HepG2 (cell line): ENCODE results near the gene NEDD4L. TPM values are rescaled to one million over a fixed set of nuclear protein-coding genes. Genes with fewer than 3 reads are reported as not detected.

Experiments used
- ATAC-seq: fragments of 200-7000 bp; cut with Tn5 transposase; 3 replicates; pipeline ENCODE4 v1.9.1; 2020; ENCODE audit warnings: mild to moderate bottlenecking, moderate library complexity
- BruUV-seq: library from RNA; stranded (reverse); fragments of 400-500 nt; replicated peaks from 2 replicates; lab custom pipeline; 2021; lab: Mats Ljungman, UMichigan
- CTCF ChIA-PET: fragments of 300-600 bp; formaldehyde crosslinking; extraction: SDS; loops from one replicate; lab custom pipeline; 2021; ENCODE audit warnings: low total read pairs, inconsistent platforms, low intra/inter-chr PET ratio; lab: Yijun Ruan, JAX
- POLR2A ChIA-PET: fragments of 350-600 bp; sonication (Branson Sonifier 250); formaldehyde crosslinking; loops from one replicate; lab custom pipeline; 2020; ENCODE audit warnings: antibody characterized with exemption, inconsistent platforms; lab: Yijun Ruan, JAX
- DNase-seq: peaks from one replicate; pipeline ENCODE4 v3.0.0-alpha.2; 2015; ENCODE audit warnings: low spot score
- FAIRE-seq: peaks from 3 replicates; lab custom pipeline; 2011; peaks lifted over from hg19 to GRCh38; lab: Jason Lieb, UNC
- H2AFZ ChIP-seq: one replicate; pipeline ENCODE4 v1.6.1; 2011; ENCODE audit warnings: low read length, inconsistent platforms
- H3K27ac ChIP-seq: fragments of 300-600 bp; 3 replicates; pipeline ENCODE4 v1.8.0; 2011; ENCODE audit warnings: mixed run types, mild to moderate bottlenecking, mixed read lengths, low read length, inconsistent platforms; ENCODE audit not compliant: insufficient read depth; ENCODE audit errors: extremely low read length
- H3K27me3 ChIP-seq, 2 experiments: fragments of 200-600 bp in 1 of 2; 2 replicates in 1 of 2; 3 replicates in 1 of 2; pipeline versions ENCODE4 v1.6.0 to v1.8.0; 2011; ENCODE audit warnings: low read length in 2 of 2, mild to moderate bottlenecking in 2 of 2, moderate library complexity in 2 of 2, inconsistent platforms in 1 of 2; ENCODE audit not compliant: insufficient read depth in 2 of 2, control insufficient read depth in 1 of 2
- H3K36me3 ChIP-seq, 2 experiments: fragments of 200-600 bp in 1 of 2; replicated peaks in 1 of 2; 2 replicates in 1 of 2; 3 replicates in 1 of 2; pipeline versions ENCODE4 v1.5.1 to v1.8.0; 2011; ENCODE audit warnings: low read length in 2 of 2, inconsistent platforms in 1 of 2; ENCODE audit not compliant: insufficient read depth in 2 of 2, control insufficient read depth in 1 of 2
- H3K4me1 ChIP-seq: 2 replicates; pipeline ENCODE4 v1.5.1; 2012; ENCODE audit warnings: low read length, inconsistent platforms; ENCODE audit not compliant: insufficient read depth
- H3K4me2 ChIP-seq: 2 replicates; pipeline ENCODE4 v1.6.0; 2011; ENCODE audit warnings: low read depth, low read length, inconsistent platforms
- H3K4me3 ChIP-seq, 3 experiments: fragments of 200-600 bp in 1 of 3; sonication (generic), shearing (Covaris generic) in 1 of 3; replicated peaks in 1 of 3; 2 replicates each; pipeline ENCODE4 v1.5.1; 2011 to 2016; ENCODE audit warnings: low read length in 3 of 3, inconsistent platforms in 2 of 3, low read depth in 2 of 3, mild to moderate bottlenecking in 2 of 3, control low read depth in 1 of 3, mixed read lengths in 1 of 3; ENCODE audit not compliant: insufficient read depth in 1 of 3
- H3K79me2 ChIP-seq: one replicate; pipeline ENCODE4 v1.6.1; 2011; ENCODE audit warnings: low read length, inconsistent platforms; ENCODE audit not compliant: insufficient read depth
- H3K9ac ChIP-seq: 2 replicates; pipeline ENCODE4 v1.6.0; 2011; ENCODE audit warnings: mild to moderate bottlenecking, low read depth, low read length, inconsistent platforms; ENCODE audit not compliant: insufficient read depth
- H3K9me3 ChIP-seq: 2 replicates; pipeline ENCODE4 v1.5.1; 2012; ENCODE audit warnings: mild to moderate bottlenecking, low read length
- H4K20me1 ChIP-seq: 2 replicates; pipeline ENCODE4 v1.6.0; 2011; ENCODE audit warnings: inconsistent platforms, mild to moderate bottlenecking, low read length, moderate library complexity; ENCODE audit not compliant: insufficient read depth
- BCL6 ChIP-seq: IDR thresholded peaks from 2 replicates; pipeline ENCODE4 v1.6.1; 2016; ENCODE audit warnings: missing genetic modification reagents, missing compliant biosample characterization
- CCDC6 ChIP-seq: sonication (generic); formaldehyde crosslinking; IDR thresholded peaks from 2 replicates; pipeline ENCODE4 v1.8.1; 2022; ENCODE audit warnings: mild to moderate bottlenecking, missing genetic modification reagents, moderate library complexity
- ELF4 ChIP-seq: sonication (generic); formaldehyde crosslinking; IDR thresholded peaks from 2 replicates; pipeline ENCODE4 v1.5.0; 2020; ENCODE audit warnings: missing genetic modification reagents, mild to moderate bottlenecking, moderate library complexity, borderline replicate concordance
- NFE2 ChIP-seq: sonication (generic); formaldehyde crosslinking; IDR thresholded peaks from 2 replicates; pipeline ENCODE4 v1.4.0; 2020; ENCODE audit warnings: missing genetic modification reagents
- NFIB ChIP-seq: sonication (generic); formaldehyde crosslinking; IDR thresholded peaks from 2 replicates; pipeline ENCODE4 v1.9.0; 2021; ENCODE audit warnings: missing genetic modification reagents, mild to moderate bottlenecking, borderline replicate concordance
- SIN3A ChIP-seq: IDR thresholded peaks from 2 replicates; pipeline ENCODE4 v1.6.1; 2011; ENCODE audit warnings: low read depth, mild to moderate bottlenecking, control low read depth, low read length, borderline replicate concordance
- TARDBP ChIP-seq: sonication (generic); formaldehyde crosslinking; IDR thresholded peaks from 2 replicates; pipeline ENCODE4 v1.8.0; 2022; ENCODE audit warnings: mild to moderate bottlenecking, missing genetic modification reagents
- TOPORS ChIP-seq: sonication (generic); formaldehyde crosslinking; IDR thresholded peaks from 2 replicates; pipeline ENCODE4 v1.8.0; 2023; ENCODE audit warnings: mild to moderate bottlenecking, missing genetic modification reagents
- ZFP37 ChIP-seq: sonication (generic); formaldehyde crosslinking; IDR thresholded peaks from 2 replicates; pipeline ENCODE4 v1.4.0; 2020; ENCODE audit warnings: missing genetic modification reagents, borderline replicate concordance
- ZKSCAN5 ChIP-seq: sonication (generic); formaldehyde crosslinking; IDR thresholded peaks from 2 replicates; pipeline ENCODE4 v1.5.1; 2020; ENCODE audit warnings: mild to moderate bottlenecking, missing genetic modification reagents
- ZNF274 ChIP-seq: sonication (generic); formaldehyde crosslinking; IDR thresholded peaks from 2 replicates; pipeline ENCODE4 v1.5.1; 2020; ENCODE audit warnings: mild to moderate bottlenecking, missing genetic modification reagents
- ZNF547 ChIP-seq: sonication (generic); formaldehyde crosslinking; IDR thresholded peaks from 2 replicates; pipeline ENCODE4 v1.5.1; 2020; ENCODE audit warnings: mild to moderate bottlenecking, missing genetic modification reagents
- ZNF569 ChIP-seq: sonication (generic); formaldehyde crosslinking; IDR thresholded peaks from 2 replicates; pipeline ENCODE4 v1.5.0; 2020; ENCODE audit warnings: mild to moderate bottlenecking, missing genetic modification reagents, moderate library complexity, borderline replicate concordance
- ZNF674 ChIP-seq: sonication (generic); formaldehyde crosslinking; IDR thresholded peaks from 2 replicates; pipeline ENCODE4 v1.5.0; 2020; ENCODE audit warnings: low read depth, mild to moderate bottlenecking, missing genetic modification reagents
- ZNF784 ChIP-seq: sonication (generic); formaldehyde crosslinking; IDR thresholded peaks from 2 replicates; pipeline ENCODE4 v1.5.1; 2020; ENCODE audit warnings: missing genetic modification reagents, mild to moderate bottlenecking, borderline replicate concordance
- WGBS: methylation state at CpG from one replicate; pipeline ENCODE4 v1.1.6; 2017; ENCODE audit warnings: low lambda C conversion rate; 5-methylcytosine and 5-hydroxymethylcytosine counted together
- in situ Hi-C: cut with HindIII; loops from 2 replicates; pipeline ENCODE4 v1.10.0; 2017; ENCODE audit warnings: low pct_unique_long_range_greater_than_20kb; ENCODE audit not compliant: extremely low pct_ligation_motif_present
- intact Hi-C: fragments of 100-400 bp; cut with micrococcal nuclease; formaldehyde crosslinking; loops from one replicate; pipeline ENCODE4 v1.10.0; 2022; ENCODE audit not compliant: unreplicated experiment
- polyA plus RNA-seq, 8 experiments: library from polyadenylated mRNA; depleted of rRNA in 3 of 8; stranded (reverse) in 7 of 8; unstranded in 1 of 8; fragments of >200 nt; fragmentation: Illumina TruSeq in 4 of 8; extraction: Trizol in 4 of 8; gene quantifications; 2 replicates each; pipeline versions ENCODE4 v1.2.1 to v1.2.3, GENCODE V29; 2011 to 2016; ENCODE audit warnings: low read depth in 4 of 8, missing spikeins in 1 of 8, mixed read lengths in 1 of 8; ENCODE audit not compliant: insufficient read depth in 1 of 8
- total RNA-seq, 5 experiments: library from RNA; depleted of rRNA; stranded (reverse); fragments of >200 nt; fragmentation: Illumina TruSeq; extraction: Trizol; gene quantifications; 2 replicates each; pipeline ENCODE4 v1.2.3, GENCODE V29; 2016; ENCODE audit warnings: low read depth in 1 of 5
- TF ChIP-seq, protein P1 (sequence below): sonication (generic); formaldehyde crosslinking; IDR thresholded peaks from 2 replicates; pipeline ENCODE4 v1.8.0; 2022; ENCODE audit warnings: missing genetic modification reagents, low read depth, mild to moderate bottlenecking, borderline replicate concordance
- TF ChIP-seq, protein P2 (sequence below): sonication (generic); formaldehyde crosslinking; IDR thresholded peaks from 2 replicates; pipeline ENCODE4 v1.5.1; 2020; ENCODE audit warnings: missing genetic modification reagents, mild to moderate bottlenecking, borderline replicate concordance
- TF ChIP-seq, protein P3 (sequence below): sonication (generic); formaldehyde crosslinking; IDR thresholded peaks from 2 replicates; pipeline ENCODE4 v1.4.0; 2020; ENCODE audit warnings: mild to moderate bottlenecking, missing genetic modification reagents
- TF ChIP-seq, protein P4 (sequence below): IDR thresholded peaks from 2 replicates; pipeline ENCODE4 v1.6.1; 2018; ENCODE audit warnings: missing genetic modification reagents, mild to moderate bottlenecking, missing compliant biosample characterization

The NEDD4L gene
- total and polyA plus RNA-seq, 2 of the 13 experiments (the other 11 are each of a cell fraction or from before 2014, with no cell fraction given): 168 to 390 TPM

DNA sequence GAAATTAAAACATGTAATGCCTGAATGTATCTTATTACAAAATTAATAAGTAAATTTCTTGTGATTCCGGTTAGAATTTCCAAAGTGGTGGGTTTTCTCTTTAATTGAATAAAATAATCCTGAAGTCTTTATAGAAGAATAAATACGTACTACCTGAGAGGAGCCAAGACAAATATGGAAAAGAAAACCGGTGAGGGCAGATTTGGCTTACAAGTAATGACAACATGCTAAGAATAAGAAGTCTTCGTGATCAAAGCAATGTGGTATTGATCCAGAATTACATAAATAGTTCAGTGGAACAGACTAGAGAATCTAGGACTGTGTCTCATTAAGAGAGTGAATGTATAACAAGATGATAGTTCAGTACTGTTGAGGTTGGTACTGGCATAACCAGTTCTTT is 167.5 kb downstream of the NEDD4L start:
- no peak for ATAC-seq
- Histone ChIP-seq H3K4me2 (no peak overlapping the region), H3K36me3 (no peaks in the 10 kb centered on the region), H3K9me3 (no peaks in the 10 kb centered on the region), H4K20me1 (no peaks in the 10 kb centered on the region), H3K4me1 (peaks cover 26% of the 10 kb centered on the region), H3K79me2 (no peaks in the 10 kb centered on the region), H2AFZ (no peak overlapping the region), H3K27me3 (no peaks in the 10 kb centered on the region), H3K27ac (no peak overlapping the region), H3K4me3 (no peak overlapping the region), H3K9ac (no peak overlapping the region)
- 95% methylated on average over 4 of the region's 4 CpGs for WGBS
- DNase-seq: no peak
- no peak for FAIRE-seq
- in situ Hi-C loops (no loop called here), intact Hi-C loops (no loop called here)
- no TSS peak for BruUV-seq
- ChIA-PET POLR2A (no interaction called here), CTCF (no interaction called here)
- TF ChIP-seq NFIB (CRISPR knock-in tag) (no peak), BCL6 (CRISPR knock-in tag) (no peak), CCDC6 (CRISPR knock-in tag) (no peak), SIN3A (no peak), ZNF784 (CRISPR knock-in tag) (no peak), TARDBP (no peak), ZNF674 (no peak), NFE2 (CRISPR knock-in tag) (no peak), ZKSCAN5 (CRISPR knock-in tag) (no peak), ZNF547 (CRISPR knock-in tag) (no peak), ELF4 (CRISPR knock-in tag) (no peak), ZNF569 (CRISPR knock-in tag) (no peak), TOPORS (CRISPR knock-in tag) (no peak), ZFP37 (CRISPR knock-in tag) (no peak), ZNF274 (CRISPR knock-in tag) (no peak)
- TF ChIP-seq, protein P1, sequence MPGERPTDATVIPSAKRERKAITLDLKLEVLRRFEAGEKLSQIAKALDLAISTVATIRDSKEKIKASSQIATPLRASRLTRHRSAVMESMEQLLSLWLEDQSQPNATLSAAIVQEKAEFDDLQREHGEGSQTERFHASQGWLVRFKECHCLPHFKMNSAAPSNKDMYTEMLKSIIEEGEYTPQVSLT (CRISPR knock-in tag): no peak
- TF ChIP-seq, protein P2, sequence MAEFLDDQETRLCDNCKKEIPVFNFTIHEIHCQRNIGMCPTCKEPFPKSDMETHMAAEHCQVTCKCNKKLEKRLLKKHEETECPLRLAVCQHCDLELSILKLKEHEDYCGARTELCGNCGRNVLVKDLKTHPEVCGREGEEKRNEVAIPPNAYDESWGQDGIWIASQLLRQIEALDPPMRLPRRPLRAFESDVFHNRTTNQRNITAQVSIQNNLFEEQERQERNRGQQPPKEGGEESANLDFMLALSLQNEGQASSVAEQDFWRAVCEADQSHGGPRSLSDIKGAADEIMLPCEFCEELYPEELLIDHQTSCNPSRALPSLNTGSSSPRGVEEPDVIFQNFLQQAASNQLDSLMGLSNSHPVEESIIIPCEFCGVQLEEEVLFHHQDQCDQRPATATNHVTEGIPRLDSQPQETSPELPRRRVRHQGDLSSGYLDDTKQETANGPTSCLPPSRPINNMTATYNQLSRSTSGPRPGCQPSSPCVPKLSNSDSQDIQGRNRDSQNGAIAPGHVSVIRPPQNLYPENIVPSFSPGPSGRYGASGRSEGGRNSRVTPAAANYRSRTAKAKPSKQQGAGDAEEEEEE: no peak
- TF ChIP-seq, protein P3, sequence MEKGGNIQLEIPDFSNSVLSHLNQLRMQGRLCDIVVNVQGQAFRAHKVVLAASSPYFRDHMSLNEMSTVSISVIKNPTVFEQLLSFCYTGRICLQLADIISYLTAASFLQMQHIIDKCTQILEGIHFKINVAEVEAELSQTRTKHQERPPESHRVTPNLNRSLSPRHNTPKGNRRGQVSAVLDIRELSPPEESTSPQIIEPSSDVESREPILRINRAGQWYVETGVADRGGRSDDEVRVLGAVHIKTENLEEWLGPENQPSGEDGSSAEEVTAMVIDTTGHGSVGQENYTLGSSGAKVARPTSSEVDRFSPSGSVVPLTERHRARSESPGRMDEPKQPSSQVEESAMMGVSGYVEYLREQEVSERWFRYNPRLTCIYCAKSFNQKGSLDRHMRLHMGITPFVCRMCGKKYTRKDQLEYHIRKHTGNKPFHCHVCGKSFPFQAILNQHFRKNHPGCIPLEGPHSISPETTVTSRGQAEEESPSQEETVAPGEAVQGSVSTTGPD (CRISPR knock-in tag): no peak
- TF ChIP-seq, protein P4, sequence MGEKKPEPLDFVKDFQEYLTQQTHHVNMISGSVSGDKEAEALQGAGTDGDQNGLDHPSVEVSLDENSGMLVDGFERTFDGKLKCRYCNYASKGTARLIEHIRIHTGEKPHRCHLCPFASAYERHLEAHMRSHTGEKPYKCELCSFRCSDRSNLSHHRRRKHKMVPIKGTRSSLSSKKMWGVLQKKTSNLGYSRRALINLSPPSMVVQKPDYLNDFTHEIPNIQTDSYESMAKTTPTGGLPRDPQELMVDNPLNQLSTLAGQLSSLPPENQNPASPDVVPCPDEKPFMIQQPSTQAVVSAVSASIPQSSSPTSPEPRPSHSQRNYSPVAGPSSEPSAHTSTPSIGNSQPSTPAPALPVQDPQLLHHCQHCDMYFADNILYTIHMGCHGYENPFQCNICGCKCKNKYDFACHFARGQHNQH: no peak
